ENCODE results near the gene TLCD5. TPM values are rescaled to one million over a fixed set of nuclear protein-coding genes. Genes with fewer than 3 reads are reported as not detected.
A peak's percentile ranks its signal among the peaks of the same experiment; 100 is the strongest.

Gene TLCD5
- total and polyA plus RNA-seq, 9 donors, result 4.0 to 13.2 (median 8.2) TPM

GRCh38 chr11:120338107-120338933 lies 13.2 kb downstream of the TLCD5 start:
- Histone ChIP-seq H3K27ac (peak overlapping the region in 1 of 2 donors; percentile 93), H3K4me1 (ENCODE audit: insufficient read depth) (peaks cover 2% of the 10 kb centered on the region), H3K9me3 (no peaks in the 10 kb centered on the region), H3K27me3 (no peaks in the 10 kb centered on the region), H3K36me3 (no peaks in the 10 kb centered on the region), H3K4me3 (peak overlapping the region; percentile 67)
- intact Hi-C loops (cut with DNase I), result loop anchor here in 3 of 4 donors (10.0 kb wide), 1 partner anchor 96 kb away; no protein-coding TSS in a partner anchor
- 5 to 11% (median 5%) methylated on average over 7 of the region's 7 CpGs for WGBS, 3 donors
- no peak for DNase-seq
- TF ChIP-seq EP300 (IDR thresholded peaks at IDR 0.05), result no peak
- no peak for TF ChIP-seq CTCF (IDR thresholded peaks at IDR 0.05)
- TF ChIP-seq POLR2A (IDR thresholded peaks at IDR 0.05), result no peak

DNA sequence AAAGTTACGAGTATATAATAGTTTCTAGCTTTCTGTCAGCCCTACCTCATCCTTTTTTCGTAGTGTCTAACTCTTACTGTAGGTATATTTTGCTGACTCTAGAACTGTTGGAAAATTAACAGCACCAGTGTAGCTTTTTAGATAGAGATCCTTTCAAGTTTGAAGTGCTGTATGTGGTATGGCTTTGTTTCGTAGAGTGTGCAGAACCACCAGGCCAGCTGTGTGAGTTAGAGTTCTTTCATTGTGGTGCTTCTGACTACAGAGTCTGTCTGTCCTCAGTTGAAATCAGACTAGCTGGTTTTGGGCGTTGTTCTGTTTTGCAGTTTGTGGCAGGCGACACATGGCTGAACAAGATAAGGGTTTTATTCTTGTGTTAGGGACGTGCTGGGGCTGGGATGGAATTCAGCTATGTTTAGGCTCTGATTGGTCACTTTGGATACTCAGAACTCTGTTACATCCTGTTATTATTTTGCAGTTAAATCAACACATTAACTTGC lies 14.3 kb downstream of the TLCD5 start:
- Histone ChIP-seq H3K36me3 (no peaks in the 10 kb centered on the region), H3K27me3 (no peaks in the 10 kb centered on the region), H3K4me3 (peak overlapping the region; percentile 67), H3K9me3 (no peaks in the 10 kb centered on the region), H3K4me1 (ENCODE audit: insufficient read depth) (peaks cover 9% of the 10 kb centered on the region), H3K27ac (peak overlapping the region in 1 of 2 donors; percentile 9)
- intact Hi-C loops (cut with DNase I), result loop anchor here in 3 of 4 donors (10.0 kb wide), 1 partner anchor 95 kb away; no protein-coding TSS in a partner anchor
- no peak for TF ChIP-seq CTCF (IDR thresholded peaks at IDR 0.05)
- TF ChIP-seq EP300 (IDR thresholded peaks at IDR 0.05), result no peak
- no peak for TF ChIP-seq POLR2A (IDR thresholded peaks at IDR 0.05)
- 15 to 23% (median 17%) methylated on average over 6 of the region's 6 CpGs for WGBS, 3 donors
- no peak for DNase-seq

DNA sequence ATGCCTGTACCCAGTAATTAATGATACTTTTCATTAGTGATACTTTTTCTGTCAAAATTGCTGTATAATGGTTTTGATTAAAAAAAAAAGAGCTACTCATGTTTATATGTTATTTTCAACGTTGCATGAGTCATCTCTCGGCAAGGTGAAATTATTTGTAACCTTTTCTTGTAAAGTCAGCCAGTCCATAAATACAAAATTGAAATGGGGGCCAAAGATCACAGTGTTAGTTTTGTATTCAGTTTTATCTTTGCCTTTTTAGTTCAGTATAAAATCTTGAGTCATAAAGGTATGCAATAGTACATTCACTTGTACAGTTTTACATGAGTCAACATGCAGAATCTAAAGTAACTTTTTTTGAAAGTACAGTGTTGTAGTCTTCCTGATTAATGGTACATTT lies 15.4 kb downstream of the TLCD5 start:
- intact Hi-C loops (cut with DNase I), result no loop called here

GRCh38 chr11:120342226-120342625 lies 17.1 kb downstream of the TLCD5 start:
- intact Hi-C loops (cut with DNase I), result no loop called here
- no peaks in the 10 kb centered on the region for H3K9me3 ChIP-seq
- TF ChIP-seq POLR2A (IDR thresholded peaks at IDR 0.05) (no peak), CTCF (IDR thresholded peaks at IDR 0.05) (no peak)
- no peak overlapping the region for H3K4me3 ChIP-seq
- no peak for DNase-seq
- H3K36me3 ChIP-seq, result no peaks in the 10 kb centered on the region
- WGBS, 3 donors, result 84 to 90% (median 88%) methylated on average over 3 of the region's 3 CpGs
- no peak overlapping the region for H3K27ac ChIP-seq
- H3K4me1 ChIP-seq (ENCODE audit: insufficient read depth), result peaks cover 11% of the 10 kb centered on the region
- no peaks in the 10 kb centered on the region for H3K27me3 ChIP-seq

More for the DNA sequence above, 15.4 kb downstream of the TLCD5 start:
- Histone ChIP-seq H3K27ac (no peak overlapping the region), H3K4me3 (peak overlapping the region; percentile 67), H3K9me3 (no peaks in the 10 kb centered on the region), H3K27me3 (no peaks in the 10 kb centered on the region), H3K36me3 (no peaks in the 10 kb centered on the region), H3K4me1 (ENCODE audit: insufficient read depth) (peaks cover 9% of the 10 kb centered on the region)
- TF ChIP-seq EP300 (IDR thresholded peaks at IDR 0.05), result no peak
- TF ChIP-seq CTCF (IDR thresholded peaks at IDR 0.05), result no peak
- no peak for TF ChIP-seq POLR2A (IDR thresholded peaks at IDR 0.05)
- WGBS, 3 donors, result 15 to 20% (median 18%) methylated on average over 2 of the region's 2 CpGs
- no peak for DNase-seq
